Limb (tissue), 2 donors: Measurements from ENCODE around the gene HIPK2.
A peak's percentile ranks its signal among the peaks of the same experiment; 100 is the strongest.

Experiments
- DNase-seq, 2 donors: peaks; one replicate each; pipeline ENCODE4 v3.0.0-alpha.2; 2016; ENCODE audit errors: extremely low spot score in 2 of 2

Gene HIPK2

GRCh38 chr7:139737221-139738100 is 40.3 kb downstream of the HIPK2 start:
- no peak for DNase-seq

DNA sequence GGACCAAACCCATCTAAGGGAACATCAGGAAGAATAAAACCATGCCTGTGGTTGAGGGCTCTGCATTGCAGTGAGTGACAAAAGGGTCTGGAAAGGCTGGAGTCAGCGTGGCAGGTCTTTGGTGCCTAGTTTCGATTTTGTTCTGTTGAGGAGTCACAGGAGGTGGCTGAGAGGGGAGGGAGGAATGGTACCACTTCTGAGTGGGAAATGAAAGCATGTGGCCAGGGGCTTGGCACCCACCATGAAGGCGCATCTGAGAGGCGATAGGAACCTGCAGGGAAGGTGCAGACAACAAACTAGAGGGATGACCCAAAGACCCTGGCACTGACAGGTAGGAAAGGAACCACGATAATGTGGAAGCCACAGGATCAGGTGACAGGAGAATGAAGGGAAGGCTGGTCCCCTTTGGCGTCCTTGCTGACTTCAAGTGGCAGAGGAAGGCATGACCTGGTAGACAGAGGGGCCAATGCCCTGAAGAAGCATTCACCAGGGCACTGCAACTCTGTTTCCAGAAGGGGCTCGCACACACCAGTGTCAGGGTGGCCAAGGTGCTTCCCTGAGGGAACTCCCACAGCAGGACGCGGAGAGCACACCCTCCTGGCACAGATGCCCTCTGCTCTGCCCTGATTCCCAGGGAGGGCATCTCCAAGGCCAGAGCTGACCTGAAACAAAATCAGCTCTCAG is 41.7 kb downstream of the HIPK2 start:
- no peak for DNase-seq

DNA sequence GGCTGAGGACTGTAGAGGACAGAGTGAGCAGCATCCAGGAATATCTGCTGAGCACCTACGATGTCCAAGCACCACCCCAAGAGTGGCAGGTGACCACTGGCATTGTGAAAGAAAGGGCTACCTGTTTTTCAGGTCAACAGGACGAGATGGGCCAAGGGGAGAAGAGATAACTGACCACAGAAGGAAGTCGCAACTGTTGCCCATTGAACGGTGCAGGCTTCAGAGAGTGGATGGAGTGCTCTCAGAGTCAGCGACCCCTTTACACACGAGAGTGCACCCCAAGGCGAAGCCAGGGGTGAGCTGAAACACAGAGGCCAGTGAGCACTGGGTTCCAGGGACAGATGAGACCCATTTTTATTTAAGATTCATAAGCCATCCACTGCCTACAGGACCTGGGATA is 42.3 kb downstream of the HIPK2 start:
- DNase-seq = no peak

- DNase-seq = peak in 1 of 2 donors; percentile 27
These were observed 43.4 kb downstream of the HIPK2 start for GRCh38 chr7:139734395-139734794.

GRCh38 chr7:139733751-139734150 is 44.0 kb downstream of the HIPK2 start:
- DNase-seq = no peak

GRCh38 chr7:139732471-139733167 is 45.2 kb downstream of the HIPK2 start:
- no peak for DNase-seq

GRCh38 chr7:139731802-139732470 is 45.9 kb downstream of the HIPK2 start:
- no peak for DNase-seq

DNA sequence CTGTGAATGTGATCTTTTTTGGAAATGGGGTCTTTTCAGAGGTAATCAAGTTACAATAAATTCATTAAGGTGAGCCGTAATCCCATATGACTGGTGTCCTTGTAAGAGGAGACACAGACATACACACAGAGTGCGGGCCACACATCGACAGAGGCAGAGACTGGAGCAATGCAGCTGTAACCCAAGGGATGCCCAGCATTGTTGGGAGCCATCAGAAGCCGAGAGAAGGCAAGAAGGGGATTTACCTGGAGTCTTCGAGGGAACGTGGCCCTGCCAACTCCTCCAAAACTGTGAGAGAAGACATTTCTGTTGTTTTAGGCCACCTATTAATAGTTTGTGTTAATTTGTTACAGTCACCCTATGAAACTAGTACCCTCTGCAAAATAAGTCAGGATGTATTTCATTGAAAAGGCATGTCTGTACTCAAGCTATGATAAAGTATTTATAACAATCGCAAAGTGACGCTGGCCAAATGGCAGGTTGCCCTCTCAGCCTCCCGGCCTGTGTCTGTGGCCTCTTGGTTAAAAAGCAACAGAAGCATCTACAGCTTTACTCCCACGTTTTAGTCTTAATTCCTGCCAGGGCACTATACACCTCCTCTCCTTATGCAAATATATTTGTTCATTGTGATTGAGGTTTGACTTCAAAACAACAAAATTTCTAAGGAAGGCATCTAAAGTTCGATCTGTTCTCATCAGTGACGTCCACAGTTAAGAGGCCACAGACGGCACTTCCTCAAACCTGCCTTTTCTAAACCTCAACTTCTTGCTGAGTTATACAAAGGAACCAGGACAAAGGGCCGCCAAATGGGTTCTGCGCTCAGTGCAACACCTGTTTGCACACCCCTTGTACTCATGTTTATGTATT is 46.8 kb downstream of the HIPK2 start:
- no peak for DNase-seq

- DNase-seq = no peak
These were observed 49.6 kb downstream of the HIPK2 start for GRCh38 chr7:139728203-139728602.

- DNase-seq = no peak
These were observed 50.6 kb downstream of the HIPK2 start for GRCh38 chr7:139727151-139727705.

GRCh38 chr7:139726485-139726869 is 51.3 kb downstream of the HIPK2 start:
- DNase-seq = no peak

- no peak for DNase-seq
These were observed 51.8 kb downstream of the HIPK2 start for GRCh38 chr7:139725858-139726484.

GRCh38 chr7:139725077-139725476 is 52.7 kb downstream of the HIPK2 start:
- DNase-seq = no peak

DNA sequence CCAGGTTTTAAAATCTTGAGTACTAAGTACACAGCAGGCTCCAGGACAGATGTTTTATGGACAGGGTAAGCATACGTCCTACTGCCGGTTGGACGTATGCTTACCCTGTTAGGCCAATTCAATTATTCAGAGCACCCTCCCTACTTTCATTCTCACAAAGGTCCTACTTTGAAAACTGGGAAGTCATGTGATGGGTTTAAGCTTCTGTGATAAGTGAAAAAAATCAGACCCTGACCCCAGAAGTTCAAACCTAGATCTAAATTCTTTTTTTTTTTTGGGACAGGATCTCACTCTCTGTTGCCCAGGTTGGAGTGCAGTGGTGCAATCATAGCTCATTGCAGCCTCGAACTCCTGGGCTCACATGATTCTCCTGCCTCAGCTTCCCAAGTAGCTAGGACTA is 55.2 kb downstream of the HIPK2 start:
- DNase-seq = no peak

DNA sequence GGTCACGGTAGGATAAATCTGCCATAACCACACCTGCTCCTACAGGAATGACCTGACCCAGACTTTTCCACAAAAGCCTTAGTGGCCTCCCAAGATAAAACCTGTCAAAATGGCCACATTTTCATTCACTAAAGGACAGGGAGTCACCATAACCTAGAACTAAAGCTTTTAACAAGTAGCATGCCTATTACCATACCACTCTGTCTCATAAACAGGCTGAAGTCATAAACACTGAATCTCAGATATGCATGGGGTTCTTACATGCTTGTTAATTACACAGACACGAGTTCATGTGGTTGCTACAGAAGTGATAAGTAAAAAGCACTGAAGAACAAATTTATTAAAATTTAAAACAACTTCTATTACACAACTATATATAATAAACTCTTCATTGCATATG is 56.0 kb downstream of the HIPK2 start:
- no peak for DNase-seq

DNA sequence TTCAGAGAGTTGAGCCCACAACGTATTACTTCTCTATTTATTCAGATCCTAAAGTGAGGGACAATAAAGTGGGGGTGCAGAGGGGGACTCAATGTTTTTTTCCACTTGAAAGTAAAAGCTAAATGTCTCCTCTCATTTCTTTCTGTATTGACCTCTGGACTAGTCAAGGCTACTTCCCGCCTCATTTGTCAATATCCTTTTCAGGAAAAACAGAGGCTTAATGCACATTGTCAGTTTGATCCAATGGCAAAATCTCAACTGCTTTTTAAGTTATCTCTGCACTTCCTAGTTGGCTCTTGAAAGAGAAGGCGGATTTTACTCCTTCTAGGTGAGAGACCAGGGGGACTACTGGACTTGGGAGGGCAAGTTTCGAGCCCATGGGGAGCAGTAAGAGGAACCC is 56.4 kb downstream of the HIPK2 start:
- DNase-seq = no peak

- DNase-seq = no peak
These were observed 57.0 kb downstream of the HIPK2 start for GRCh38 chr7:139720705-139721231.

DNA sequence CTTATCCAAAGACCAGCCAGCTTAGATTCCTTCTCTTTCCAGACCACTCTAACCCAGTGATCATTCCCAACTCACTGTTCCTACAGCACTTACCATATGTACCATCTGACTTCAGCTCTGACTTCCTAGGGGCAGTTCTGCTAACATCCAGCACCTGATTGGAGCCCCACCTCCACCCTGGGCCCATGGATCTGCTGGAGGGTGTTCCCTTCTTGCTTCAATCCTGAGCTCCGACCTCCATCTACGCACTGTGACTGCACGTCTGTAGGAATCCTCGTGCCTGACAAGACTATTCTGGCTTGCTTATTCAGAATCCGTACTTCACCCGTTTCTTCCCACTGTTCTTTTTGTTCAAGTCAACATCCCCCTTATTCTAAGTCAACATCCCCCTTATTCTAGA is 57.6 kb downstream of the HIPK2 start:
- DNase-seq = no peak

GRCh38 chr7:139718859-139719258 is 58.9 kb downstream of the HIPK2 start:
- DNase-seq = no peak

GRCh38 chr7:139718141-139718540 is 59.7 kb downstream of the HIPK2 start:
- DNase-seq = no peak
